ENCODE measurements around the gene LAMB1.

Gene LAMB1

GRCh38 chr7:107978815-107979408, 24.0 kb downstream of the LAMB1 start:
- peaks cover 19% of the 10 kb centered on the region for H3K27me3 ChIP-seq
- no peaks in the 10 kb centered on the region for H3K36me3 ChIP-seq

GRCh38 chr7:107977048-107977447, 25.9 kb downstream of the LAMB1 start:
- Histone ChIP-seq H3K9me3 (no peaks in the 10 kb centered on the region), H3K36me3 (no peaks in the 10 kb centered on the region), H3K27me3 (peaks cover 19% of the 10 kb centered on the region), H3K4me3 (ENCODE audit: low read depth in 1 of 2, low read length in 1 of 2) (no peak overlapping the region), H3K27ac (no peak overlapping the region), H3K4me1 (ENCODE audit: control insufficient read depth in 1 of 2, insufficient read depth in 1 of 2, low read depth in 1 of 2, low read length in 1 of 2) (no peaks in the 10 kb centered on the region)
- no peak for TF ChIP-seq CTCF (IDR thresholded peaks at IDR 0.05)

More at GRCh38 chr7:107978815-107979408, 24.0 kb downstream of the LAMB1 start:
- Histone ChIP-seq H3K9me3 (no peaks in the 10 kb centered on the region), H3K4me3 (ENCODE audit: low read depth in 1 of 2, low read length in 1 of 2) (no peak overlapping the region), H3K4me1 (ENCODE audit: control insufficient read depth in 1 of 2, insufficient read depth in 1 of 2, low read depth in 1 of 2, low read length in 1 of 2) (no peaks in the 10 kb centered on the region), H3K27ac (no peak overlapping the region)
- no peak for TF ChIP-seq CTCF (IDR thresholded peaks at IDR 0.05)

GRCh38 chr7:107976620-107977019, 26.3 kb downstream of the LAMB1 start:
- H3K27ac ChIP-seq, result no peak overlapping the region
- H3K36me3 ChIP-seq, result no peaks in the 10 kb centered on the region
- TF ChIP-seq CTCF (IDR thresholded peaks at IDR 0.05), result no peak
- H3K4me1 ChIP-seq (ENCODE audit: control insufficient read depth in 1 of 2, insufficient read depth in 1 of 2, low read depth in 1 of 2, low read length in 1 of 2), result no peaks in the 10 kb centered on the region
- no peaks in the 10 kb centered on the region for H3K9me3 ChIP-seq
- H3K27me3 ChIP-seq, result peaks cover 19% of the 10 kb centered on the region
- H3K4me3 ChIP-seq (ENCODE audit: low read depth in 1 of 2, low read length in 1 of 2), result no peak overlapping the region

- Histone ChIP-seq H3K9me3 (no peaks in the 10 kb centered on the region), H3K4me1 (ENCODE audit: control insufficient read depth in 1 of 2, insufficient read depth in 1 of 2, low read depth in 1 of 2, low read length in 1 of 2) (no peaks in the 10 kb centered on the region), H3K4me3 (ENCODE audit: low read depth in 1 of 2, low read length in 1 of 2) (no peak overlapping the region), H3K27me3 (peaks cover 19% of the 10 kb centered on the region), H3K27ac (no peak overlapping the region), H3K36me3 (no peaks in the 10 kb centered on the region)
- TF ChIP-seq CTCF (IDR thresholded peaks at IDR 0.05), result no peak
Observed at GRCh38 chr7:107975394-107976013, 27.5 kb downstream of the LAMB1 start.

- H3K4me1 ChIP-seq (ENCODE audit: control insufficient read depth in 1 of 2, insufficient read depth in 1 of 2, low read depth in 1 of 2, low read length in 1 of 2), result no peaks in the 10 kb centered on the region
- H3K36me3 ChIP-seq, result no peaks in the 10 kb centered on the region
- H3K27ac ChIP-seq, result no peak overlapping the region
- no peaks in the 10 kb centered on the region for H3K9me3 ChIP-seq
- H3K27me3 ChIP-seq, result peaks cover 19% of the 10 kb centered on the region
- H3K4me3 ChIP-seq (ENCODE audit: low read depth in 1 of 2, low read length in 1 of 2), result no peak overlapping the region
- TF ChIP-seq CTCF (IDR thresholded peaks at IDR 0.05), result no peak
Observed at GRCh38 chr7:107973861-107974260, 29.1 kb downstream of the LAMB1 start.
